MCF 10A (cell line): ENCODE measurements around the gene SCN2B. TPM values are rescaled to one million over a fixed set of nuclear protein-coding genes. Genes with fewer than 3 reads are reported as not detected.

Experiments
- BruUV-seq: library from RNA; stranded (reverse); fragments of 400-500 nt; replicated peaks from 2 replicates; lab custom pipeline; 2021; lab: Mats Ljungman, UMichigan
- CTCF ChIA-PET: fragments of 300-600 bp; sonication (Branson Sonifier 250); formaldehyde crosslinking; extraction: SDS; loops from one replicate; lab custom pipeline; 2021; ENCODE audit warnings: antibody characterized with exemption, inconsistent platforms; lab: Yijun Ruan, JAX
- POLR2A ChIA-PET: fragments of 300-600, 350-650 bp; sonication (Branson Sonifier 250); formaldehyde crosslinking; extraction: SDS; loops from one replicate; lab custom pipeline; 2020; ENCODE audit warnings: antibody characterized with exemption, inconsistent platforms; lab: Yijun Ruan, JAX
- DNase-seq: peaks from one replicate; pipeline ENCODE4 v3.0.0-alpha.2; 2018; ENCODE audit not compliant: unreplicated experiment
- H3K27ac Mint-ChIP-seq: one replicate; pipeline ENCODE4 v1.8.0; 2022; ENCODE audit warnings: mild to moderate bottlenecking, low read depth, mixed read lengths; ENCODE audit not compliant: unreplicated experiment
- H3K27me3 Mint-ChIP-seq: one replicate; pipeline ENCODE4 v1.8.0; 2022; ENCODE audit warnings: mixed read lengths; ENCODE audit not compliant: insufficient read depth, unreplicated experiment
- H3K36me3 Mint-ChIP-seq: one replicate; pipeline ENCODE4 v1.8.0; 2022; ENCODE audit warnings: mild to moderate bottlenecking, moderate library complexity, mixed read lengths; ENCODE audit not compliant: insufficient read depth, unreplicated experiment
- H3K4me1 Mint-ChIP-seq: one replicate; pipeline ENCODE4 v1.8.0; 2022; ENCODE audit warnings: mixed read lengths; ENCODE audit not compliant: insufficient read depth, unreplicated experiment
- H3K4me3 Mint-ChIP-seq: one replicate; pipeline ENCODE4 v1.8.0; 2022; ENCODE audit warnings: mild to moderate bottlenecking, moderate library complexity, mixed read lengths; ENCODE audit not compliant: unreplicated experiment
- H3K9me3 Mint-ChIP-seq: one replicate; pipeline ENCODE4 v1.8.0; 2022; ENCODE audit warnings: mixed read lengths; ENCODE audit not compliant: unreplicated experiment
- CTCF ChIP-seq: fragments of 200-600 bp; IDR thresholded peaks from one replicate; pipeline ENCODE4 v1.8.0; 2022; ENCODE audit warnings: antibody characterized with exemption, mild to moderate bottlenecking; ENCODE audit not compliant: unreplicated experiment
- intact Hi-C: fragments of 100-400 bp; cut with micrococcal nuclease; formaldehyde crosslinking; loops from 2 replicates; pipeline ENCODE4 v1.14.1; 2022
- total RNA-seq: library from RNA; stranded (reverse); gene quantifications from 2 replicates; pipeline ENCODE4 v1.2.3, GENCODE V29; 2022

The SCN2B gene
- total RNA-seq, 1 experiment from 2014 or later, result not detected

GRCh38 chr11:118215262-118215661, 38.8 kb upstream of the SCN2B start:
- intact Hi-C loops, result no loop called here
- H3K27ac Mint-ChIP-seq, result no peak overlapping the region
- H3K4me1 Mint-ChIP-seq, result no peaks in the 10 kb centered on the region
- H3K27me3 Mint-ChIP-seq, result peaks cover 51% of the 10 kb centered on the region
- TF ChIP-seq CTCF, result no peak
- H3K36me3 Mint-ChIP-seq, result no peaks in the 10 kb centered on the region
- no TSS peak for BruUV-seq
- H3K9me3 Mint-ChIP-seq, result no peaks in the 10 kb centered on the region
- no peak overlapping the region for H3K4me3 Mint-ChIP-seq
- ChIA-PET POLR2A (interaction anchor here (0.6 kb wide), 1 partner anchor 50 kb away, joined by 3 read pairs; no protein-coding TSS in a partner anchor), CTCF (interaction anchor here (0.6 to 2.6 kb wide), 3 partner anchors 17 to 133 kb away, joined by 3 to 18 read pairs (median 3); no protein-coding TSS in a partner anchor)
- no peak for DNase-seq

- ChIA-PET CTCF (interaction anchor here (0.5 to 2.6 kb wide), 3 partner anchors 16 to 123 kb away, joined by 3 to 18 read pairs (median 4); no protein-coding TSS in a partner anchor), POLR2A (interaction anchor here (0.6 to 0.9 kb wide), 3 partner anchors 12 to 51 kb away, joined by 3 read pairs; partner anchors contain the start of gene MPZL3)
- Mint-ChIP-seq H3K27me3 (peaks cover 51% of the 10 kb centered on the region), H3K9me3 (no peaks in the 10 kb centered on the region), H3K27ac (no peak overlapping the region), H3K4me3 (no peak overlapping the region), H3K36me3 (no peaks in the 10 kb centered on the region), H3K4me1 (no peaks in the 10 kb centered on the region)
- no peak for DNase-seq
- intact Hi-C loops, result no loop called here
- no peak for TF ChIP-seq CTCF
- no TSS peak for BruUV-seq
Observed at GRCh38 chr11:118214210-118214914, 37.9 kb upstream of the SCN2B start.

GRCh38 chr11:118213781-118214180, 37.3 kb upstream of the SCN2B start:
- CTCF ChIA-PET, result interaction anchor here (0.5 to 2.6 kb wide), 5 partner anchors 15 to 124 kb away, joined by 3 to 18 read pairs (median 4); no protein-coding TSS in a partner anchor
- POLR2A ChIA-PET, result interaction anchor here (0.7 to 0.9 kb wide), 2 partner anchors 12 to 38 kb away, joined by 3 read pairs; partner anchors contain the start of gene MPZL3
- Mint-ChIP-seq H3K36me3 (no peaks in the 10 kb centered on the region), H3K27ac (no peak overlapping the region), H3K4me3 (no peak overlapping the region), H3K4me1 (no peaks in the 10 kb centered on the region), H3K27me3 (peaks cover 49% of the 10 kb centered on the region), H3K9me3 (no peaks in the 10 kb centered on the region)
- no TSS peak for BruUV-seq
- intact Hi-C loops, result no loop called here
- no peak for DNase-seq
- no peak for TF ChIP-seq CTCF

GRCh38 chr11:118213201-118213600, 36.8 kb upstream of the SCN2B start:
- H3K27me3 Mint-ChIP-seq, result peaks cover 52% of the 10 kb centered on the region

More at GRCh38 chr11:118213201-118213600, 36.8 kb upstream of the SCN2B start:
- ChIA-PET CTCF (interaction anchor here (0.6 to 2.6 kb wide), 3 partner anchors 15 to 92 kb away, joined by 3 to 18 read pairs (median 4); no protein-coding TSS in a partner anchor), POLR2A (no interaction called here)
- Mint-ChIP-seq H3K27ac (no peak overlapping the region), H3K36me3 (no peaks in the 10 kb centered on the region), H3K4me1 (no peaks in the 10 kb centered on the region), H3K9me3 (no peaks in the 10 kb centered on the region), H3K4me3 (no peak overlapping the region)
- no peak for TF ChIP-seq CTCF
- no TSS peak for BruUV-seq
- no peak for DNase-seq
- intact Hi-C loops, result no loop called here
